Transverse colon (tissue), 4 donors: Measurements from ENCODE around the gene MYRIP. TPM values are rescaled to one million over a fixed set of nuclear protein-coding genes. Genes with fewer than 3 reads are reported as not detected.

Experiments used
- DNase-seq: peaks from one replicate; pipeline ENCODE4 v3.0.0-alpha.2; 2019
- H3K27ac ChIP-seq, 4 donors: fragments of 200-600 bp; sonication (generic); 2 replicates each; pipeline ENCODE4 v1.5.1; 2016 to 2018; ENCODE audit warnings: inconsistent platforms in 4 of 4
- H3K27me3 ChIP-seq: fragments of 200-600 bp; sonication (generic); 2 replicates; pipeline ENCODE4 v1.5.1; 2017; ENCODE audit warnings: inconsistent platforms
- H3K36me3 ChIP-seq, 4 donors: fragments of 200-600 bp; sonication (generic); 2 replicates each; pipeline ENCODE4 v1.5.1; 2017 to 2019; ENCODE audit warnings: inconsistent platforms in 4 of 4
- H3K4me1 ChIP-seq, 4 donors: fragments of 200-600 bp; sonication (generic); 2 replicates each; pipeline ENCODE4 v1.5.1; 2017 to 2020; ENCODE audit warnings: inconsistent platforms in 4 of 4
- H3K4me3 ChIP-seq, 4 donors: fragments of 200-600 bp; sonication (generic); 1 replicate in 1 of 4; 2 replicates in 3 of 4; pipeline versions ENCODE4 v1.5.1 to v1.6.1; 2017 to 2019; ENCODE audit warnings: inconsistent platforms in 4 of 4
- H3K9me3 ChIP-seq, 2 donors: fragments of 200-600 bp; sonication (generic); 2 replicates each; pipeline ENCODE4 v1.5.1; 2017 to 2019; ENCODE audit warnings: inconsistent platforms in 2 of 2
- EP300 ChIP-seq: sonication (generic); formaldehyde crosslinking; IDR thresholded peaks from one replicate; pipeline ENCODE4 v1.6.1; 2017; ENCODE audit warnings: antibody characterized with exemption, low read depth
- POLR2A ChIP-seq: fragments of 450-650 bp; IDR thresholded peaks from one replicate; pipeline ENCODE4 v1.6.1; 2016; ENCODE audit warnings: antibody characterized with exemption, mild to moderate bottlenecking, moderate library complexity
- POLR2AphosphoS5 ChIP-seq, 3 donors: sonication (generic); formaldehyde crosslinking; IDR thresholded peaks; one replicate each; pipeline ENCODE4 v1.6.1; 2016; ENCODE audit warnings: antibody characterized with exemption in 3 of 3
- WGBS, 2 donors: methylation state at CpG; one replicate each; pipeline ENCODE4 v1.1.5; 2018; ENCODE audit warnings: low coverage in 1 of 2; 5-methylcytosine and 5-hydroxymethylcytosine counted together
- in situ Hi-C, 4 donors: fragments of 200-750 bp; cut with MboI; loops; one replicate each; pipeline versions ENCODE4 v1.15.0 to v1.15.1; 2017; ENCODE audit warnings: low sequenced_read_pairs in 3 of 4, low pct_ligation_motif_present in 1 of 4, low pct_unique_long_range_greater_than_20kb in 1 of 4
- intact Hi-C: fragments of 100-400 bp; cut with DNase I; formaldehyde crosslinking; loops from one replicate; pipeline ENCODE4 v1.15.1; 2023; ENCODE audit warnings: low total_unique reads
- total RNA-seq, 4 donors: library from RNA; depleted of rRNA; stranded (reverse); fragments of >200 nt; gene quantifications; one replicate each; pipeline ENCODE4 v1.1.0, GENCODE V29; 2016
- TF ChIP-seq, protein P1 (sequence below), 5 experiments: fragments of 200-600 bp in 3 of 5; fragments of 450-650 bp in 2 of 5; sonication (generic) in 3 of 5; IDR thresholded peaks; 1 replicate in 2 of 5; 2 replicates in 3 of 5; pipeline ENCODE4 v1.5.1; 2016 to 2017; ENCODE audit warnings: antibody characterized with exemption in 5 of 5, inconsistent platforms in 3 of 5, mild to moderate bottlenecking in 2 of 5, moderate library complexity in 1 of 5

MYRIP gene
- total RNA-seq, 4 donors from 2014 or later: 2.6 to 19.7 (median 5.4) TPM

DNA sequence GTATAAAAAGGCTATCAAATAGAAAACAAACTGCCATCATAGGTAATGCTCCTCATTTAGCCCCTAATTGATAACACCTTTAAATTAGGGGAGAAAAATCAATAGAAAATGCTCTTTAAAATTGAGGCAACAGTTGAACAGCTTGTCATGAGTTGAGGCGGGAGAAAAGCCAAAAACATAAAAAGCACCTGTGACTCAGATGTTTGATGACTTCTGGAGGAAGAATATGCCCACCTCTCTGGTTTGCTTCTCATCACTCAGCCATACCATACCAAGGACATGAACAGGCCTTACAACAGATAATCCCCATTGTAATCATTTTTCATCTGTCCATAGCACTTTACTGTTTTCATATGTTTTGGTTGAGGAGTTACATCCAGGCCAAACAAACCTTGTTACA, 246.0 kb downstream of the MYRIP start:
- in situ Hi-C loops (no loop called here), intact Hi-C loops (no loop called here)
- Histone ChIP-seq H3K4me3 (no peak overlapping the region), H3K9me3 (no peaks in the 10 kb centered on the region), H3K27ac (no peak overlapping the region), H3K27me3 (no peaks in the 10 kb centered on the region), H3K4me1 (no peaks in the 10 kb centered on the region), H3K36me3 (no peaks in the 10 kb centered on the region)
- 87 to 100% methylated on average over 1 of the region's 1 CpG for WGBS, 2 donors
- no peak for DNase-seq
- no peak for TF ChIP-seq POLR2AphosphoS5 (IDR thresholded peaks at IDR 0.05)
- TF ChIP-seq EP300: no peak
- TF ChIP-seq, protein P1, sequence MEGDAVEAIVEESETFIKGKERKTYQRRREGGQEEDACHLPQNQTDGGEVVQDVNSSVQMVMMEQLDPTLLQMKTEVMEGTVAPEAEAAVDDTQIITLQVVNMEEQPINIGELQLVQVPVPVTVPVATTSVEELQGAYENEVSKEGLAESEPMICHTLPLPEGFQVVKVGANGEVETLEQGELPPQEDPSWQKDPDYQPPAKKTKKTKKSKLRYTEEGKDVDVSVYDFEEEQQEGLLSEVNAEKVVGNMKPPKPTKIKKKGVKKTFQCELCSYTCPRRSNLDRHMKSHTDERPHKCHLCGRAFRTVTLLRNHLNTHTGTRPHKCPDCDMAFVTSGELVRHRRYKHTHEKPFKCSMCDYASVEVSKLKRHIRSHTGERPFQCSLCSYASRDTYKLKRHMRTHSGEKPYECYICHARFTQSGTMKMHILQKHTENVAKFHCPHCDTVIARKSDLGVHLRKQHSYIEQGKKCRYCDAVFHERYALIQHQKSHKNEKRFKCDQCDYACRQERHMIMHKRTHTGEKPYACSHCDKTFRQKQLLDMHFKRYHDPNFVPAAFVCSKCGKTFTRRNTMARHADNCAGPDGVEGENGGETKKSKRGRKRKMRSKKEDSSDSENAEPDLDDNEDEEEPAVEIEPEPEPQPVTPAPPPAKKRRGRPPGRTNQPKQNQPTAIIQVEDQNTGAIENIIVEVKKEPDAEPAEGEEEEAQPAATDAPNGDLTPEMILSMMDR (IDR thresholded peaks at IDR 0.05): no peak

DNA sequence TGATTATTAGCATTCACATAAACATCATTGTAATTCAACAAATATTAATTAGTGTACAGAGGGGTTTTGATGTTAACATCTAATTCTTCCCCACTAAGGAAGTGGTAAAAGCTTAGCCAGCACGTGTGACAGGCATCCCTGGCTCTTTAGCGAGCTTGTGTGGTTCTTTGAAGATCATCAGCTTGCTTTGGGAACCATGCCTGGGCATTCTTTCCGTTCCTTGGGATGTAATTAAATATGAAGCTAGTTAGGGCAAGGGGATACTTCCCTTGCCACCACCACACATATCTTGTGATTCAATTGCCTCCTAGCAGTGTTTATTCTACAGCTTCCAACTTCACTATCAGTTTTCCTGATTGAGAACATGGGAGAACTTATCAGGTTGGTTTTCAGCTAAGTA, 246.5 kb downstream of the MYRIP start:
- TF ChIP-seq POLR2AphosphoS5 (IDR thresholded peaks at IDR 0.05): no peak
- TF ChIP-seq, protein P1 (IDR thresholded peaks at IDR 0.05): no peak
- TF ChIP-seq EP300: no peak
- no peak for TF ChIP-seq POLR2A
- no peaks in the 10 kb centered on the region for H3K9me3 ChIP-seq
- H3K4me1 ChIP-seq: no peaks in the 10 kb centered on the region
- intact Hi-C loops: no loop called here
- 57 to 68% methylated on average over 3 of the region's 3 CpGs for WGBS, 2 donors
- H3K27me3 ChIP-seq: no peaks in the 10 kb centered on the region
- H3K36me3 ChIP-seq: no peaks in the 10 kb centered on the region
- H3K4me3 ChIP-seq: no peak overlapping the region
- in situ Hi-C loops: no loop called here
- no peak overlapping the region for H3K27ac ChIP-seq
- no peak for DNase-seq

DNA sequence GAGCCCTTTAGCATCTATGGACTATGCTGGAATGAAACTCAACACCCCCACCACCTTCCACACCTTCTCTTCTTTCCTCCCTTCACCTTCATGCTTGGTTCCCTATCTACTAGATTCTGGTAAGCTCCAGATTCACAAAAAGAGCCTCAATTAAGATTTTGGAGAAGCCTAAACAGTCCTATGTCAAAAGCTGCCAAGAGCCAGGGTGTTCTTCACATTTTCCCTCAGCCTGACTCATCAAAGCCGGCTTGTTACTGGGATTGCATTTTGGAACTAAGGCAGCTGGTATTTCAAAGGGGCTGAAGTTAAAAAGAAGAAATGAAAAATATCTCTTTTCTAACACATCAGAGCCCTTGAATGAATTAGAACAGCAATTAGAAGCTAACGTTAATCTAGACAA, 247.7 kb downstream of the MYRIP start:
- in situ Hi-C loops: no loop called here
- WGBS, 2 donors: 76 to 90% methylated on average over 2 of the region's 2 CpGs
- Histone ChIP-seq H3K4me1 (no peaks in the 10 kb centered on the region), H3K4me3 (no peak overlapping the region), H3K9me3 (no peaks in the 10 kb centered on the region), H3K27me3 (no peaks in the 10 kb centered on the region), H3K36me3 (no peaks in the 10 kb centered on the region), H3K27ac (no peak overlapping the region)
- no peak for DNase-seq
- intact Hi-C loops: no loop called here
- TF ChIP-seq EP300 (no peak), POLR2AphosphoS5 (IDR thresholded peaks at IDR 0.05) (no peak), POLR2A (no peak)
- TF ChIP-seq, protein P1 (IDR thresholded peaks at IDR 0.05): no peak

DNA sequence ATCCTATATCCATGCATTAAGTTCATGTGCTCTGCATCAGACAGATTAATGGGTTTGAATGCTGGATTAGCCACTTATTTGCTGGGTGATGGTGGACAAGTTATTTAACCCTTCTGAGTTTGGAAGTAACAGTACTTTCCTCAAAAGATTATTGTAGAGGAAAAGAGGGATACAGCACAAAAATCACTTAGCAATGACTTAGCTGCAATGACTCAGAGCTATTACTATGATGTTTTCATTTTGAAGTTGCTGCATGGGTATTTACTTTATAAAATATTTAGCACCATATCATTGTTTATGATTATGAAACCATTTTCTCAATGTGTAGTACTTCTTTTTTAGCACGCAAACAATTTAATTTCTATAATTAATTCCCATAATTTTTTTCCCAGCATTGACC, 248.4 kb downstream of the MYRIP start:
- H3K27me3 ChIP-seq: no peaks in the 10 kb centered on the region
- in situ Hi-C loops: no loop called here
- 92 to 93% methylated on average over 1 of the region's 1 CpG for WGBS, 2 donors

More for the DNA sequence above, 248.4 kb downstream of the MYRIP start:
- no peak for TF ChIP-seq POLR2AphosphoS5 (IDR thresholded peaks at IDR 0.05)
- TF ChIP-seq POLR2A: no peak
- TF ChIP-seq, protein P1 (IDR thresholded peaks at IDR 0.05): no peak
- TF ChIP-seq EP300: no peak
- Histone ChIP-seq H3K9me3 (no peaks in the 10 kb centered on the region), H3K36me3 (no peaks in the 10 kb centered on the region), H3K4me3 (no peak overlapping the region), H3K27ac (no peak overlapping the region), H3K4me1 (no peaks in the 10 kb centered on the region)
- intact Hi-C loops: no loop called here
- DNase-seq: no peak
